Hepatic stellate cell (primary cell): ENCODE data around the gene CABLES1.

ENCODE experiments used
- DNase-seq: peaks from one replicate; pipeline ENCODE4 v3.0.0; 2011; ENCODE audit warnings: low spot score

The CABLES1 gene

GRCh38 chr18:23243816-23244215, 108.5 kb downstream of the CABLES1 start:
- DNase-seq: no peak

- no peak for DNase-seq
Measured at GRCh38 chr18:23244401-23244800, 109.1 kb downstream of the CABLES1 start.

DNA sequence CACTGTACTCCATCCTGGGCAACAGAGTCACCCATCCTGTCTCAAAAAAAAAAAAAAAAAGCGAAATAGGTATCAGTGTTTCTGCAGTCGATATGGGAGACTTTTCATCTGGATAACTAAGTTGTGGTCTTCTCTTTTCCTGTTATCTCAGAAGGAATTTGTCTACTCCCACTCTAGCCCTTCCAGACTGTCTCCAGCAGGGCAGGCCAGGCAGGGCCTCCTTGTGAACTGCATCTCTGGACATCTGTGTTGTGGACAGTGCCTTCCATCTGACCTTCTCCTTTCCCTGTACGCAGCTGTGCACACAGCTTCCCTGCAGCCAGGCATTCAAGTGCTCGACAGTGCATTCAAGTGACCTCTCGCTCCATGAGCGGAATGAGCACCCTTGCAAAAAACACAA, 110.2 kb downstream of the CABLES1 start:
- DNase-seq: no peak

DNA sequence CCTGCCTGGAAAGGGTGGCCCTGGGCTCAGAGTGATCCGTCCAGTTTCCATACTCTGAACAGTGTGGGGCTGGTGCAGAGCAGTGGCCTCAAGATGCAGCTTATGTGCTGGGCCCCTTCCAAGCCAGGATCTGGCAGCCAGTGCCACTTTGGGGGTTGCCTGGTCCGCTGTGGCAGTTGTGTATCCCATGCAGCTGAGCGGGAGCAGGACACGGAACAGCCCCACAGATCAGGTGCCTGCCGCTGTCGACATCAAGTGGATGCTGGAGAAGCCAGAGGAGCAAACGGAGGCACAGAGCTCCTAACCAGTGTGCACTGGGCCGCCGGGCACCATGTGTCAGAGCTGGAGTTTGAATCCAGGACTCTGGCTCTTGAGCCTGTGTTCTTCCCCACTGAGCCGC, 112.0 kb downstream of the CABLES1 start:
- no peak for DNase-seq

DNA sequence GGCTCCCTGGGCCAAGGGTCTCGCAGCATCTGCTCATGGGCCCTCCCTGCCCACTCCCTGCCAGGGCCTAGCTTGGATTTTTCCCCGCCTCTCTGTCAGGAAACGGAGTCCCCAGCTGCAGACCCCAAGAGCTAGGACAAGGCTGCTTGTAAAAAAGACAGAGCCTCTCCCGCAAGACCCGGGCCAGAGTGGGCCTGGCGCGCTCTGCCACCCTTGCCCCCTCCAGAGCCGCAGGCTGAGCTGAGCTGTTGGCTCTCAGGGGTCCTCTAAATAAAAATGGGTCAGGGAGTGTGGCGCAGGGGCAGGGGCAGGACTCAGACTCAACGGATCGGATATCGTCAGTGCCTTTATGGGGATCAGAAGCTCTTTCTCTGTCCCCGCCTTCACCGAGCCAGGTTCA, 112.6 kb downstream of the CABLES1 start:
- DNase-seq: no peak

- no peak for DNase-seq
Measured at GRCh38 chr18:23248826-23249225, 113.5 kb downstream of the CABLES1 start.

DNA sequence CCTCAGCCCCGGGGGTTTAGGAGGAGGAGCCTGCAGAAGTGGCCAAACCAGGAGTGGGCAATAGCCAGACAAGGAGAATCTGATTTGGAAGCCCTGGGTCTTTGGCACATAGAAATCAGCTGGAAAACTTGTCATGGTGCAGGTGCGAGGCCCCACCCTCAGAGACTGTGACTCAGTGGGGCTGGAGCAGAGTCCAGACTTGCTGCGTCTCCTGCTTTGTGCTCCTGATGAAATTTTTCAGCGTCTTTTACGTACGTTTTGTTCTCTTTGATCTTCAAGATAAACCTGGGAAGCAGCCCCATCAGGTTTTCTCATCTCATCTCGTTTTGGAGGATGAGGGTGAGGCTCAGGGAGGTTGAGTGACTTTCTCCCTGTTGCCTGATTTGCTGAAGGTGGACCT, 114.1 kb downstream of the CABLES1 start:
- no peak for DNase-seq

DNA sequence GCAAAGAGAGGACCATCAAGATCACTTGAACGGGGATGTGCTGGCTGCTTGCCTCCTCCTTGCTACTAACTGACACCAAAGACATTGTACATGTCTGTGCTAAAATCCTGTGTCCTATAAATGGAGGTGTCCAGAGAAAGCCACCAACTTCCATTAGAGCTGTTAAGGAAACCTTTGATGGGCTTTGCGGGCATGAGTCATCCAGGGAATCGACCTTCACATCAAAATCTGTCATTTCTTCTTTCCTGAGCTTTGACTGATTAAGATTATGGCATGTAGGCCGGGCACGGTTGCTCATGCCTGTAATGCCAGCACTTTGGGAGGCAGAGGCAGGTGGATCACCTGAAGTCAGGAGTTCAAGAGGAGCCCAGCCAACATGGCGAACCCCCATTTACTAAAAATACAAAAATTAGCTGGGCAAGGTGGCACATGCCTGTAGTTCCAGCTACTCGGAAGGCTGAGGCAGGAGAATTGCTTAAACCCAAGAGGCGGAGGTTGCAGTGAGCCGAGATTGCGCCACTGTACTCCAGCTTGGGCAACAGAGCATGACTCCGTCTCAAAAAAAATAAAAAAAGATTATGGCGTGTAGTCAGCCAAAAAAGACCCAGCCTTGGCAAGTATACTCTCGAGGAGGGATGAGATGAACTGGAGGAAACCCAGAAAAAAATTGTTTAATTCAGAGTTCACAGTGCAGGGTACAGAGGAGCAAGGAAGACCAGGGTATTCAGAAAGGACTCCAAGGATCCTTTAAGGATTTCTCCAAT, 115.8 kb downstream of the CABLES1 start:
- DNase-seq: no peak

DNA sequence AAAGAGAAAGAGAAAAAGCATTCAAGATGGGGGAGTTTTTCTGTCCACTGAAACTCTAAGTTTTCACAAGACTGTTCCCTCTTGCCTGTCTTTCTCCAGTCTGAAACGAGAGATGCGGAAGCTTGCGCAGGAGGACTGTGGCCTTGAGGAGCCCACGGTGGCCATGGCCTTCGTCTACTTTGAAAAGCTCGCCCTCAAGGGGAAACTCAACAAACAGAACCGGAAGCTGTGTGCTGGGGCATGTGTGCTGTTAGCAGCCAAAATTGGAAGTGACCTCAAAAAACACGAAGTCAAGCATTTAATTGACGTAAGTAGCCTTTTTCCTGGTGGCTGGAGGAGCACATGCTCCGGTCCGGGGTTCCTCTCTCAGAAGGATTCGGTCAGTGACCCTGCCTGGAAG, 118.3 kb downstream of the CABLES1 start:
- DNase-seq: no peak

- no peak for DNase-seq
Measured at GRCh38 chr18:23257137-23257536, 121.9 kb downstream of the CABLES1 start.

DNA sequence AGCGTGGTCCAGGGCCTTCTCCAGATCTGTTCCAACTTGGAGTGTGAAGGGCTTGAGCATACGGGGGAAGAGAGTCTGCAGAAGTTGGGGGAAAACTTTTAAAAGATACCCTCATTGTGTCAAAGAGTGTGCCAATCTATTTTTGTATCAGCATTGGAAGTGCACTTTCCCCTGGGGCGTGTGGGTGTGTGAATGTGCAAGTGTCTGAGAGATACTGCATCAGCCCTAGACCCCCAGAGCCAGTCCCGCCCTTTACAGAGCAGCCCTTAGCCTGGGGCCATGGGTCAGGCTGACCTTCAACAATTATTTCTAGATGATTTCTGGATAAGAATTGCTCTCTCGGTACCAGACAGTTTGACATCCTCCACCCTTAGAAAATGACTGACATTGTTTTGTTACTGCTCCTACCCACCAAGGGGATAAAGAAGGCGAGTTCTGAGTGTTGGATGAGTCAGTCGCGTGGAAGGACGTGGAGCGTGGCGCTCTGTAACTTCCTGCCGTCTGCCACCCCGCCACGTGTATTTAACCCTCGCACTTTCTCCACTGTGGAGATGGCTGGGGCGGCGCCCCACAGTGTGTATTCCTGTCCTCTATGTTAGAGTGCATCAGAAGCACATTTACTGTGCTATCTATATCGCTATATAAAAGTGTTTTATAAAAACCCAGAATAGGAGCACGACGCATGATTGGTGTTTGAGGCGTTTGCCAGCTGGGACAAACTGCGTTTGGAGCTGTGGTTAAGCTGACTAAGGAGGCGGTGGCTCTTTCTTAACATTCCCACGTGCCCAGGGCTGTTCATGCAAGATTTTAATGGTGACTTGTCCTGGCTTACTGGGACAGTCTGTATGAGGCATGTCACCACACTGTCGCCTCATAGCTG, 122.6 kb downstream of the CABLES1 start:
- DNase-seq: no peak

DNA sequence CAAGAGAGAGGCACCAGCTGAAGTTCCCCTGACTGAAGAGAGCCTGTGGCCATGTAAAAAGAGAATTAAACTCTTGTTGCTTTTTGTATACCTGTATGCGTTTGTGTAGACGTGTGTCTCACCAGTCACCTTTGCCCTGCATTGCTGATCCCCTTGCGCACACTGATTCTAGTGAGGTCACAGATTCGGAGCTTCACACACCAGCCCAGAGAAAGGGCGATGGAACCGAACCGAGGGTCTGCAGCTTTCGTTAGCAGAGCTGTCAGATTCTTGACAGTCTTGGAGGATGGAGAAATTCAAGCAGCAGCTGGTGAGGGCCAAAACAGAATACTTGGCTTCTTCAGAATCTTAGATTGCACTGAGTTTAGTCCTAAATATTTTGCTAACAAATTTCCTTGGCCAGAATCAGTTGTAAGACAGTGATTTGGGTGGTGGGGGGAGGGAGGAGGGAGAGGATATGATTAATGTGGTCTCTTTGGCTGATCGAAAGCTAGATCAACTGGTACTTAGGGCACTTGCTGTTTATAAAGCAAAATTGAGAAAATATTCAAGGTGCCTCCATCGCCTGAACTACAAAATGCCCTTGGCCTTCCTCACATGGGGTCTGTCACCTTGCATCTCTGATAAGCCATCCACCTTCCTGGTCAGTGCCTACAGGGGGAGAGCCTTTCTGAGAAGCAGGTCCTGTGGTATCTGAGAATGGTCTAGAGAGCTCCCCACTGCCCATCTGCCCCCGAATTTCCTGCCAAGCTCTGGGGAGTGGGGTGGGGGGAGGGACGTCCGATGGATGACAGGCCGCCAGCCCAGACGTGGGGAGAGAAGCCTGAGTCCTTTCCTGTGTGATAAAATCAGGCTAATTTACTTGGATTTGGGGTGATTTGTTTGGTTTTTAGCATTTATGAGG, 123.5 kb downstream of the CABLES1 start:
- DNase-seq: no peak

DNA sequence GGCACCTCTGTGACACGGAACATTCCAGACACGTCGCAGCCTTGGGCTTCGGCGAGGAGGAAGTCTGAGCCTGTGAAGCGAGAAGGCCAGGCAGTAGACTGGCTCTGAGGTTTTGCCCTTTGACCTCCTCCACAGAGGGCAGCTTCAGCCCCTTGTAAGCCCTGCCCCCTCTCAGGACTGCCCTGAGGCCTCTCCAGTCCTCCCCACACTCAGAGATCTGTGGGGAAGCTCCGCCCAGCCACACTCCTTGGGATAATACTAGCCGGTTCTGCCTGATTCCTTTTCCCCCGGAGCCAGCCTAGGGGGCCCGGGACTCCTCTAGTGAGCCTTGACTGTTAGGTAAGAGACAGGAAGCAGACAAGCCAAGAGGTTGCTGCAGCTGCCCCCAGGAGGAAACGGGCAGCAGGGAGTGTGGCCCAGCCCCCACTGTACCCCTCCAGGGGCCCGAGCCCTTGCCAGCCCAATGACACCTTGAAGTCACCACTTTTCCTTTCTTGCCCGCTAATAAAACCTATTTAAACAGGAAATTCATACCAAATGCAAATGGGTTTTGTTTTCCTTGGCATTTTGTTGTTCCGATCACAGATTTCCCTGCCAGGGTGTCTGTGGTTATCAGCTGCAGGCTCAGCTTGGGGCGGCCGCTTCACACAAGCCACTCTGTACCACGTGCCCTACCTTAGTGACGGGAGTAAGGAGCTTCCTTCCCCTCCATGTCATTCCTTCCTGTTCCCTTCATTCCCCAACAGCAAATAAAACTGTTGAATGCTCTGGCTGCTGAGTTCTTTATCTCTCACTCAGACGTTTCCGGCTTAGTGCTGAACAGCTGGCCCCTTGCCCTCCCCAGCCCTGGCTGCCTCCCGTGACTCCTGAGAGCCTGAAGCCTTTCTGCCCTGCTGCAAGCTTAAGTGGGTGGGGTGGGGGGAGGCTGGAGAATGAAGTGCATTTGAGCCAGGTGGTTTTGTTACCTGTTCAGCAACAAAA, 124.7 kb downstream of the CABLES1 start:
- DNase-seq: peak; percentile 77

DNA sequence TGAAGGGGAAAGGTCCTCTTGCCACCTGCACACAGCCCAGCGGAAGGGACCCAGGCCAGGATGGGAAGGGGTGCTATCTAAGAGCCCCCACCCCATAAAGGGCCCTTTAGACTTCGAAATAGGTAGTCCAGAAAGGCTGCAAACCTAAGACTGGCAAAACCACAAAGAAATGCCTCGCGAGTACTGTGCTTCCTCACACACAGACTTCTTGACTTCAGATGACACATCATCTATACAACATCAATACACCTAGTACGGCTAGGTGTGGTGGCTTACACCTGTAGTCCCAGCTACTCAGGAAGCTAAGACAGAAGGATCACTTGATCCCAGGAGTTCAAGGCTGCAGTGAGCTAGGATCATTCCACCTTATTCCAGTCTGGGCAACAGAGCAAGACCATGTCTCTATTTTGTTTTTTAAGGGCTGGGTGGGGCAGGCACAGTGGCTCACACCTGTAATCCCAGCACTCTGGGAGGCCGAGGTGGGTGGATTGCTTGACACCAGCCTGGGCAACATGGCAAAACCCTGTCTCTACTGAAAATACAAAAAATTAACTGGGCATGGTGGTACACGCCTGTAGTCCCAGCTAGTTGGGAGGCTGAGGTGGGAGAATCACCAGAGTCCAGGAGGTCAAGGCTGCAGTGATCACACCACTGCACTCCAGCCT, 125.8 kb downstream of the CABLES1 start:
- DNase-seq: no peak

GRCh38 chr18:23263551-23264235, 128.4 kb downstream of the CABLES1 start:
- DNase-seq: no peak

- no peak for DNase-seq
Measured at GRCh38 chr18:23265682-23266399, 130.6 kb downstream of the CABLES1 start.

- DNase-seq: no peak
Measured at GRCh38 chr18:23266717-23267446, 131.6 kb downstream of the CABLES1 start.

DNA sequence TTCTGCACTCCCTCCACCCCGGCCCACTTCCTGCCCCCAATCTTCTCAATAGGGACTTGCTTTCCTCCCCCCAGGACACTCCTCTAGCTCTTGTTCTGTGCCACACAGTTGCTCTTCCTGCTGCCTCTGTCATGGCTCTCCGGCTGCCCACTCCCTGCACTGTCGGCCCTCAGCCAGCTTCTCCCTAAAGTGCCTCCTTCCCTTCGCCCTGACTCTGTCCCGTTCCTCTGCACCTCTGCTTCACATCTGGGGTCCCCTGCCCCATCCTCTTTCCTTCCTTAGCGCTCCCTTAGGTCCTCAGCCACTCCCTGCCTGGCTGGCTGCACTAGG, 132.1 kb downstream of the CABLES1 start:
- no peak for DNase-seq

DNA sequence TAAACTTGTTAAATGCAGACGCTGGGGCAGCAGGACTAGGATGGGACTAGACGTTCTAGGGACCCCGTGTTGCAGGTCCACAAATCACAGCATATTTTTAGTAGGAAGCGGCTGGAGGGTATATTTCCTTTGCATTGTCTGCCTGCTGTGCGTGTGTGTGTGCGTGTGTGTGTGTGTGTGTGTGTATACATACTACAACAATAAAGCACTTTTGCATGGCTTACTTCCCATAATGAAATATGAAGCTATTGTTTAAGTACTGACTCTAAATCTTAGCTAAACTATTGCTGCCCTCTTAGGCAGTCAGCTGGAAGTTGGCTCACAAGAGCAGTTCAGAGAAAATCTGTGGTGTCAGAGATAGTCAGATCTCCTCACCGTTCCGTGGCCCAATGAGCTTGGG, 133.4 kb downstream of the CABLES1 start:
- no peak for DNase-seq
